Measurements from ENCODE around the gene TMEM145. TPM values are rescaled to one million over a fixed set of nuclear protein-coding genes. Genes with fewer than 3 reads are reported as not detected.

Gene TMEM145
- total RNA-seq, 1 experiment from 2014 or later: 4.9 TPM

GRCh38 chr19:42284066-42284501 lies 29.0 kb upstream of the TMEM145 start:
- CTCF ChIA-PET: no interaction called here
- intact Hi-C loops (cut with micrococcal nuclease; ENCODE audit: unreplicated experiment): no loop called here
- DNase-seq (ENCODE audit: low spot score): peak; percentile 91
- Histone ChIP-seq H3K27me3 (replicated peaks; ENCODE audit: insufficient read depth, low read depth, low read length, poor library complexity) (no peaks in the 10 kb centered on the region), H3K4me3 (ENCODE audit: low read depth, low read length, poor library complexity, severe bottlenecking) (peak overlapping the region; percentile 45), H3K4me1 (ENCODE audit: insufficient read depth, low read length, poor library complexity, severe bottlenecking) (peaks cover 47% of the 10 kb centered on the region), H3K9me3 (ENCODE audit: low read depth, low read length, poor library complexity, severe bottlenecking) (no peaks in the 10 kb centered on the region), H3K36me3 (ENCODE audit: insufficient read depth, low read length, poor library complexity, severe bottlenecking) (peaks cover 24% of the 10 kb centered on the region), H3K27ac (ENCODE audit: low read depth, low read length, poor library complexity, severe bottlenecking) (peak overlapping the region; percentile 81)
- TF ChIP-seq CTCF (conservative IDR thresholded peaks at IDR 0.05; ENCODE audit: low read depth, low read length): no peak
- TF ChIP-seq EZH2 (IDR thresholded peaks at IDR 0.05; ENCODE audit: borderline replicate concordance, low read depth, low read length, poor library complexity, severe bottlenecking): no peak
- no TSS peak for BruUV-seq (replicated peaks)
- POLR2A ChIA-PET (ENCODE audit: low non-redundant PET): no interaction called here

GRCh38 chr19:42284591-42285341 lies 28.3 kb upstream of the TMEM145 start:
- ChIA-PET POLR2A (ENCODE audit: low non-redundant PET) (no interaction called here), CTCF (no interaction called here)
- H3K9me3 ChIP-seq (ENCODE audit: low read depth, low read length, poor library complexity, severe bottlenecking): no peaks in the 10 kb centered on the region
- H3K27me3 ChIP-seq (replicated peaks; ENCODE audit: insufficient read depth, low read depth, low read length, poor library complexity): no peaks in the 10 kb centered on the region
- BruUV-seq (replicated peaks): no TSS peak
- intact Hi-C loops (cut with micrococcal nuclease; ENCODE audit: unreplicated experiment): no loop called here
- H3K4me1 ChIP-seq (ENCODE audit: insufficient read depth, low read length, poor library complexity, severe bottlenecking): peaks cover 41% of the 10 kb centered on the region
- no peak for DNase-seq (ENCODE audit: low spot score)
- peak overlapping the region; percentile 82 for H3K27ac ChIP-seq (ENCODE audit: low read depth, low read length, poor library complexity, severe bottlenecking)
- no peak for TF ChIP-seq CTCF (conservative IDR thresholded peaks at IDR 0.05; ENCODE audit: low read depth, low read length)
- no peak for TF ChIP-seq EZH2 (IDR thresholded peaks at IDR 0.05; ENCODE audit: borderline replicate concordance, low read depth, low read length, poor library complexity, severe bottlenecking)
- H3K4me3 ChIP-seq (ENCODE audit: low read depth, low read length, poor library complexity, severe bottlenecking): peak overlapping the region; percentile 74
- peaks cover 31% of the 10 kb centered on the region for H3K36me3 ChIP-seq (ENCODE audit: insufficient read depth, low read length, poor library complexity, severe bottlenecking)

- no peaks in the 10 kb centered on the region for H3K27me3 ChIP-seq (replicated peaks; ENCODE audit: insufficient read depth, low read depth, low read length, poor library complexity)
- ChIA-PET POLR2A (ENCODE audit: low non-redundant PET) (no interaction called here), CTCF (no interaction called here)
- H3K36me3 ChIP-seq (ENCODE audit: insufficient read depth, low read length, poor library complexity, severe bottlenecking): peaks cover 39% of the 10 kb centered on the region
- DNase-seq (ENCODE audit: low spot score): no peak
- BruUV-seq (replicated peaks): no TSS peak
- H3K27ac ChIP-seq (ENCODE audit: low read depth, low read length, poor library complexity, severe bottlenecking): peak overlapping the region; percentile 82
- no peak for TF ChIP-seq EZH2 (IDR thresholded peaks at IDR 0.05; ENCODE audit: borderline replicate concordance, low read depth, low read length, poor library complexity, severe bottlenecking)
- no peak for TF ChIP-seq CTCF (conservative IDR thresholded peaks at IDR 0.05; ENCODE audit: low read depth, low read length)
- intact Hi-C loops (cut with micrococcal nuclease; ENCODE audit: unreplicated experiment): no loop called here
- H3K4me3 ChIP-seq (ENCODE audit: low read depth, low read length, poor library complexity, severe bottlenecking): peak overlapping the region; percentile 74
- peaks cover 41% of the 10 kb centered on the region for H3K4me1 ChIP-seq (ENCODE audit: insufficient read depth, low read length, poor library complexity, severe bottlenecking)
- no peaks in the 10 kb centered on the region for H3K9me3 ChIP-seq (ENCODE audit: low read depth, low read length, poor library complexity, severe bottlenecking)
Measured at GRCh38 chr19:42285541-42285941, 27.6 kb upstream of the TMEM145 start.

Measured in A673 (cell line).